ENCODE data around the gene AK1. TPM values are rescaled to one million over a fixed set of nuclear protein-coding genes. Genes with fewer than 3 reads are reported as not detected.

The AK1 gene
- total and polyA plus RNA-seq, 9 of the 15 experiments (the other 6 are each of a cell fraction or from before 2014, with no cell fraction given), result 10.1 to 71.8 (median 39.0) TPM

- in situ Hi-C loops (cut with MboI), result no loop called here
- no peaks in the 10 kb centered on the region for H4K20me1 ChIP-seq (replicated peaks; ENCODE audit: control insufficient read depth, insufficient read depth, low read length)
- no peak overlapping the region for H3K9ac ChIP-seq (ENCODE audit: insufficient read depth in 1 of 2, low read depth in 2 of 2, low read length in 2 of 2)
- H2AFZ ChIP-seq (ENCODE audit: low read depth, low read length), result no peak overlapping the region; the same call in 1 of the 2 replicates
- TF ChIP-seq ZNF124 (CRISPR knock-in tag; IDR thresholded peaks at IDR 0.05) (no peak), ZNF134 (CRISPR knock-in tag; conservative IDR thresholded peaks at IDR 0.05) (no peak), ZBTB7A (IDR thresholded peaks at IDR 0.05; ENCODE audit: borderline replicate concordance, control insufficient read depth, low read depth, low read length) (no peak), TRIM28 (IDR thresholded peaks at IDR 0.05) (no peak), CCNT2 (IDR thresholded peaks at IDR 0.05; ENCODE audit: borderline replicate concordance, extremely low read depth, insufficient read length, low read depth, low read length) (no peak), YY1 (IDR thresholded peaks at IDR 0.05; ENCODE audit: borderline replicate concordance in 1 of 3, control insufficient read depth in 1 of 3, extremely low read depth in 1 of 3, insufficient read depth in 3 of 3, insufficient read length in 1 of 3, insufficient replicate concordance in 2 of 3, low read depth in 1 of 3, low read length in 2 of 3) (peak in 1 of 3 experiments; percentile 63), RBM25 (IDR thresholded peaks at IDR 0.05; ENCODE audit: low read depth, low read length, severe bottlenecking) (peak; percentile 82), ELF4 (CRISPR knock-in tag; IDR thresholded peaks at IDR 0.05) (no peak), FOXA1 (IDR thresholded peaks at IDR 0.05; ENCODE audit: borderline replicate concordance) (no peak), BCOR (IDR thresholded peaks at IDR 0.05) (peak; percentile 81)
- no peak overlapping the region for H3K27ac ChIP-seq (ENCODE audit: extremely low read depth, low read depth, low read length)
- no peak for ATAC-seq
- WGBS (ENCODE audit: insufficient coverage, low coverage, missing lambda C conversion rate), result 62% methylated on average over 9 of the region's 9 CpGs
- H3K9me1 ChIP-seq (ENCODE audit: control insufficient read depth, insufficient read depth, low read length), result no peaks in the 10 kb centered on the region
- no TSS peak for BruUV-seq (replicated peaks)
- FAIRE-seq, result no peak
- H3K4me1 ChIP-seq (replicated peaks in 1 of 2; ENCODE audit: control insufficient read depth in 2 of 2, insufficient read depth in 2 of 2, low read length in 2 of 2), result peaks cover 10 to 31% of the 10 kb centered on the region in 2 experiments
- H3K36me3 ChIP-seq (ENCODE audit: control insufficient read depth, insufficient read depth, low read length), result no peaks in the 10 kb centered on the region
- H3K4me3 ChIP-seq, result no peak overlapping the region
- CTCF ChIA-PET (ENCODE audit: low intra/inter-chr PET ratio), result no interaction called here
- H3K79me2 ChIP-seq (ENCODE audit: control insufficient read depth, insufficient read depth, low read length), result no peaks in the 10 kb centered on the region
- intact Hi-C loops (cut with micrococcal nuclease), result no loop called here
- POLR2A ChIA-PET, result interaction anchor here (0.6 to 1.4 kb wide), 3 partner anchors 10 to 25 kb away, joined by 3 to 6 read pairs (median 3); no protein-coding TSS in a partner anchor
- H3K9me3 ChIP-seq (replicated peaks; ENCODE audit: control insufficient read depth, insufficient read depth, low read depth, low read length), result peaks cover 17% of the 10 kb centered on the region
- H3K27me3 ChIP-seq (ENCODE audit: control insufficient read depth in 2 of 2, insufficient read depth in 2 of 2, low read length in 2 of 2), result no peaks in the 10 kb centered on the region
- no peak overlapping the region for H3K4me2 ChIP-seq (ENCODE audit: insufficient read depth, low read length)
- DNase-seq (ENCODE audit: extremely low read depth in 1 of 4, low spot score in 3 of 4), result no peak
Observed at GRCh38 chr9:127852829-127853228, 24.6 kb downstream of the AK1 start.
